GM18873 (cell line): ENCODE data around the gene ZSCAN2.

Experiments
- ATAC-seq: cut with Tn5 transposase; IDR thresholded peaks from one replicate; pipeline ENCODE4 v1.9.1; 2021; ENCODE audit warnings: mild to moderate bottlenecking, moderate library complexity, moderate number of reproducible peaks; ENCODE audit not compliant: unreplicated experiment, low FRiP score

The ZSCAN2 gene

DNA sequence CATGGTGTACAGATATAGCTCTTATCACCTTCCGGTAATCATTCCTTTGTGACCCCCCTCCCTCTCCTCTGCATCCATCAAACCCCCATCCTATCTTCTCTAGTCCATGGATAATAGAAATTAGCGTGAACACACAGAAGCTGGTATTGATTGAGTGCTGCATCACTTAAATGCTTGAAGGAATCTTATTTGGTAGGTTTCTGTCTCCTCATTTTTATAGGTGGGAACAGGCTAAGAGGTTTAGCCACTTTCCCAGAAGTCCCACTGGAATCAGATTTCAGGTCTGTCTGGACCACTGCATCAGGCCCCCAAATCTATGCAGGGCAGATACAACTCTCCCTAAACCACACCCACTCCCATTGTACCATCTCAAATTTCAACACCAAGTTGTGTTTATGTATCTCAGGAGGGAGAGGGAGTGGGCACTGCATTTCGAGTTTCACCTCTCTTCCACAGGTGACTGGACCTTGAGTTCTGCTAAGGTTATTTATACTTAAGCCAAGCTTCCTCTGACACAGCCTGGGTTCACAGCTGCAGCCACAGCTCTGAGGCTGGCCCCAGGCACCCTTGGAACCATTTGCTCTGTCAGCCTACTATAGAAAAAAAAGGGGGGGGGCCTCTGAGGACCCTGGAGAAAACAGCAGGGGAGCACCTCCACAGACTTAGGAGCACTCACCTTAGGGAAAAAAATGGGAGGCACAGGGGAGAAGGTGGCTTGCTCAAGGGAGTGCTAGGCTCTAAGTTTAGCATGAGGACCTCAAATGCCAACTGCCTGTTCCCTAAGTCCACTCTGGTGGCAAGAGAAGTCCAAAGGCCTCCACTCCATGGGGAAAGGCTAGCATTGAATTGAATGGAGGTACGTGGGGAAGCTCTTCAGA is 59.3 kb downstream of the ZSCAN2 start:
- no peak for ATAC-seq

DNA sequence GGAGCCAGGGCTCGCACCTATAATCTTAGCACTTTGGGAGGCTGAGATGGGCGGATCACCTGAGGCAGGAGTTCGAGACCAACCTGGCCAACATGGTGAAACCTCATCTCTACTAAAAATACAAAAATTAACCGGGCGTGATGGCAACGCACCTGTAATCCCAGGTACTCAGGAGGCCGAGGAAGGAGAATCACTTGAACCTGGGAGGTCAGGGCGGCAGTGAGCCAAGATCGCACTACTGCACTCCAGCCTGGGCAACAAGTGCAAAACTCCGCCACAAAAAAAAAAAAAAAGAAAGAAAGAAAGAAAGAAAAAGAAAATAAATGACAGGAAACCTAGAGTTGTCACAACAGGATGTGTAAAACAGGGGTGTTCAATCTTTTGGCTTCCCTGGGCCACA is 60.2 kb downstream of the ZSCAN2 start:
- no peak for ATAC-seq

DNA sequence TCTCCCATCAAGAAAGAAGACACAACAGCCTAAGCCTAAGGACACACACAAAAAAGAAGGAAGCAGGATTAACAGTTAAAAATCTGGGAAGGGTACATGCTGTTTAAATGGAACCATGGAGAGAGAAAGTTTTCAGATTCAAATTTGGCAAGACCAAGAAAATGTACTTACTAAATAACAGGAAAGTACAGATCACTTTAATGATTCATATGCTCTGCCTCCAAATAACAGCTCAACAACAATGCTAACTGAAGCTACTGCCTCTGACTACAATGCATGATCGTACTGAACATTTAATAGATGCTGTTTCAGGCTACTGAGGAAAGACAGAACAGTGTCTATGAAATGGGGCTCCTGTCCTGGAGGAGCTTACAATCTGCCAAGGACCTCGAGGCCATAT is 65.6 kb downstream of the ZSCAN2 start:
- no peak for ATAC-seq

DNA sequence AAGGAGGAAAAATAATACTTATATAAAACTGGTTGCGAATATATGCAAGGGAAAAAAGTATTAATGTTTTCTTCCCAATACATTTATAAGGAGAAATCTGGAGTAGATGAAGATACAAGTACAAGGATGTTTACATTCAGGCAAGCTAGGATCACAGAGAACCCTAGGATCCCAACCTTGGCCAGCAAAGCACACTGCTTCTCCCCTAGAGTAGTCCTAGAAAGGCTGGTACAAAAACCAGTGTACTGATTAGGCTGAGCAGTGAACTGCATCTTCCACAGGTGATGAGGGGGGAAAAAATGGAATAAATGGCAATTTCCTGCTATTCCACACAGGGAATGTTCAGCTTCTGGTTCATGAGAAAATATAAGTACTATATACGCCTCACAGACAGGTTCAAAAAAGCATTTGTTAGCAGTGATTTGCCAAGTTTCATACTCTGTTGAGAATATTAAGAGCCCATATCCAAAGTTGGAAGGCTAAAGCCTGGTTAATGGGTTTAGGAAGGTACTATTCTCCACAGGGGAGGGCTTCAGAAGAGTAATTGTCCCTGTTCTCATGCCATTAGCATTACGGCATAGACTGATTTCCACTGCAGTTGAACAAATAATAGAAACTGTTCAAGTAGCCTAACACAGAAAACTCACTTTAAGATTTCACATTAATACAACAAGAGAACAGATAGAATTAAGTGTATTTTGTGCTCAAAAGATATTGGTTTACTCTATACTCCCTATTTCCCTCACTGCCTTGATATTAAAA is 67.6 kb downstream of the ZSCAN2 start:
- ATAC-seq, result no peak

DNA sequence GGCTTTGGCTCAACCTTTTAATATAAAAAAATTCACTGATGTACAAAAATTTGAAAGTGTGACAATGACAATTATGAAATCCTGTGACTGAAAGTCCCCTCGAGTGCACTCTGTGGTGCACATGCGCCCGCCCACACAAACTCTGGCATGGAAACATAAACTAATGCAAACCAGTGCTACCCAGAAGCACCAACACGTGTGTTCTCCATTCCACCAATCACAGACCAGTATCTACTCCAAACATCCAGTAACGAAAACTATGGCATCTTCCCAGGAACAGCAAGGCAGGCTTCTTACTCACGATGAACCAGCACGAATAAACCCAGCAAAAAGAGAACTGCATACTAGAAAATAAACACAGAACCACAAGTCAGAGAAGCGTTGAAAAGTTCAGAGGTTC is 68.9 kb downstream of the ZSCAN2 start:
- no peak for ATAC-seq

DNA sequence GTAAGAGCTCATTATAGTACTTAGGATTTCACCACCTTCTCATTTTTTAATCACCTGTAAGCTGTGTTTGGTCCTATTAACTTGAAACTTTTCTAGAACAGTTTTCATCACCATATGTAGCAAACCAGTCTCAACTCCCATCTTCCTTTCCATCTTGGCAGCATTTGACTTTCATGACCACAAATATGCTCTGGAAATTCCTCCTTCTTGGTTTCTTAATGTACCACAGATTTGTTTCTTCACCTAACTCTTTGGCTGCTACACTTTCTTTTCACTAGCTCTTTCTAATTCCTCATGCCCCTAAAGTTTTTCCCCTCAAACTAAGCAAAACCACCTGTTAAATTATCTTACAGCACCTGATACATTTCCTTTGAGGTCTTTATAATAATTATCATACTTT is 70.4 kb downstream of the ZSCAN2 start:
- ATAC-seq, result no peak
